DMS53 treated with DMSO at 0.1 percent for 48 hours (cell line): ENCODE measurements around the gene NRG2.

Source experiments
- DNase-seq: peaks from one replicate; lab custom pipeline; 2025; ENCODE audit not compliant: unreplicated experiment; lab: John Stamatoyannopoulos, UW

The NRG2 gene

DNA sequence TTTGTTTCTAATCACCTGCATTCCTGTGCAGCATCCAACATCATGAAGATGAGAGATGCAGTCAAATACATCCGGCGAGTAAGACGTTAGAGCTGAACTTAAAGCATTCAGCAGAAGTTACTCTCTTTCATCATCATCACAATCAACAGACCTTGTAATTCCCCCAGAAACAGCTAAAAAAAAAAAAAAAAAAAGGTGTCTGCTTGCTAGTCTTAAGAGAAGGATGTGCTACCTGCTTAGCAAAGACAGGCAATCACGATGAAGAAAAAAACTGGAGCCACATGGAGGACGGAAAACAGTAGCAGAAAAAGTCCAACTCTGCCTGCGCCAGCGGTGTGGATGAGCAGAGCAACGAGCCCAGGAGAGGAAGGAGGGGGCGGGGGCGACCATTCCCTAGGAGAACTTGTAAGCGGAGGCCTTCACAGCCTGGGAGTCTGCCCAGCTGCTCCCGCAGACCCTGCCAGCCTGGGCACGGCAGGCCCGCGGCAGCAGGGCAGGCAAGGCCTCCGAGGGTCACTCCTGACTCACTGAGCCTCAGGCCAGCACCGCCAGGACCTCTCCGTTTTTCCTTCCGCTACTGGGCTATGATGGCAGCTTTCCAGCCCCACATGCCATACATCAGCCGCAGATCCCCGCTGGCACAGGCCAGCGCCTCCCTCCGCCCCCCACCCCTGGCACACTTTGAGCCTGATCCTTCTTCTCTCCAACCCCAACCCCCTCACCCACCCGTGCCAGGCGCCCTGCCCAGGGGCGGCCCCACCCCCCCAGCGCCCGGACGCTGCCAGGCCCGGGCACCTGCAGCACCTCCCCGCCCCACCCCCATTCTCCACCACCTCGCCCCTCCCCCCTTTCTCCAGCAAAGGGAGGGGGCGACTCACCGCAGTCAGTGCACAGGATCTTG, 1.4 kb downstream of the NRG2 start:
- DNase-seq: peak; percentile 74

DNA sequence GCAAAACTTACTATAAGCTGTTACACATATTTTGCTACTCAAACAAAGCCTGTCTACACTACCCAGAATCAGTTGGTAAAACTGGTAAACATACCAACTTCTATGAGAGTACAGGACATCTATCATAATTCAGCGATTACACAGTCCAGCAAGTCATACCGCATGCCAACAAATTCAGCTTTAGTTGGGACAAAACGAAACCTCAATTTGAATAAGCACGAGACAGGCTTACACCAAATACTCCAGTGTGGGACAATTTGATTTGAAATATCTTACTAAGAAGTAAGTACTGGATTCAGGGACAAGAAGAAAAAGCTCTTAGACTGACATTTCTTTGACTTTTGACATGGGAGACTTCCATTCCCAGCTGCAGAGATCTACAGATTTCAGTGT, 2.0 kb downstream of the NRG2 start:
- no peak for DNase-seq

GRCh38 chr5:140040358-140040757, 2.7 kb downstream of the NRG2 start:
- no peak for DNase-seq

GRCh38 chr5:140039561-140039960, 3.5 kb downstream of the NRG2 start:
- DNase-seq: no peak

DNA sequence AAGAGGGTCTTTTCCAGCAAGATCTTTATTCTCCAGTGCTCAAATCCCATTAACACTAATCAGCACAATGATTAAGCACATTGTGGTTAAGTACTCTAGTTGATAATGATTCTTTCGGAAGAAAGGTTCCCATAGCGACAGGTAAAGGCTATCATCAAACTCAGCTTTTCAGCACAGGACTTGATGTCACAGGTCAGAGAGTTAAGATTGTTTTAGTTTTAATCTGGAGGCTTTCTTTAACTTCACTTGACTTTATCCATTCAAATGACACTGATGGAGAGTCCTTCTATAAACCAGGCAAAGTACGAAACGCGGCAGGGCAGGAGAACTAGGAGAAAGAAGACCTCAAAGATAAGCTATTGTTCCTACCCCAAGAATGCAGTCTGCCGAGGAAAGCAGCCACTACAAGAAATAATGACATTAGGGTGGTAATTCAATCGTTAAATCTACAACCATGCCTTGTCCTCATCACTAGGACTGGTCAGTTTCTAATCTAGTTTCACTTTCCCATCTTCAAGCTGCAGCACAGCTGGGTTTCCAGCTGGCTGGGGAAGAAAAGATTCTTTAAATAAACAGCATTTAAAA, 4.6 kb downstream of the NRG2 start:
- peak; percentile 47 for DNase-seq

DNA sequence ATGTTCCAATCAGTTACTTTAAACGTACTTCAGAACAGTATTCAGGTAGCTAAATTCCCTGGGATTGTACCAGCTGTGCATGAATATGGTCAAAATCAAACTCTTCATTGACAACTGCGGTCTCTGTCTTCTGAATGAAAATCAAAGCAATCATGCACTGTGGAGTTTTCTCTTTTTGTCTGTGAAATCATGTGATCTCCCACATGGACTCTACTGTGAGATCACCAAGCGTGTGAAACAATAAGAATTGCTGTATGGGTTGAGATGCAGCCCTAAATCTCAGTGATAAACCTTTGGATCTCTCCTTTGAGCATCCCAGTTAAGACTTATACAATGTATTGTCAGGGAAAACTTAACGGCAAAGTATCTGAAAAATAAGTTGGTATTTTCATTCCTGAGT, 6.1 kb downstream of the NRG2 start:
- DNase-seq: no peak

GRCh38 chr5:140035881-140036280, 7.2 kb downstream of the NRG2 start:
- DNase-seq: no peak

GRCh38 chr5:140033037-140033760, 9.9 kb downstream of the NRG2 start:
- DNase-seq: no peak

DNA sequence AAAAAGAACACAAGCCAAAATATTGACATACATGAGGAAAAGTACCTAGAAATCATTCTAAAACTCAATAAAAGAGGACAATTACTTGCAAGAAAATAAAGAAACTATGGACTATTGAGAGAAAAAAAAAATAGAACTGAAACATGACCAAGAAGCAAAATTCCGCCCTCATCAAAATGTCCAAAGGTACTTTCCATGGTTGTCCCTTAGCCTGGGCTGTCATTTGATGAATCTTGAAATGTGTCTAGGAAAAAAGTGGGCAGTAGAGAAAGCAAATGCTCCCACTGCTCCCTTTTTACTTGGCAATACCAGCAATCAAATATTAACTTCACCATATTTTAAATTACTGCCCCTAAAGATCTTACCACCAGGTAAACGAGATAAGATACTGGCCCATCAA, 10.8 kb downstream of the NRG2 start:
- no peak for DNase-seq

GRCh38 chr5:140027807-140028206, 15.3 kb downstream of the NRG2 start:
- no peak for DNase-seq

- DNase-seq: no peak
Measured at GRCh38 chr5:140025736-140026135, 17.4 kb downstream of the NRG2 start.

DNA sequence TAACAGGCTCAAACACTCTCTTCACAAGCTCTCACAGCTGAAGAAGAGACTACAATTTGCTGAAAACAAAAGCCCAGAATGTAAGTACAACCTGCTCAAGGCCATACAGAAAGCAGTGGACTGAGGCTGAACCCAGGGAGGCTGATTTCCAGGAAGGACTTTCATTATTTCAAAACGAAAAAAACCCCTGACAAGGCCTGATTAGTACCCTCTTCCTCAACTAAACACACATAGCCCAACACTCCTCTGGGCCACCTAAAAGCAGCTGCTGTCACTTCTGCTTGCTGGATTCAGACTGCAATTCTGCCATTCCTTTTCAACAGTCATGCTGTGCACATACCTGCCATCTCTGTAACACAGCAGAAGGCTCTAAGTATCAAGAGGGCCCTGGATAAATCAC, 18.2 kb downstream of the NRG2 start:
- no peak for DNase-seq

GRCh38 chr5:140023611-140024191, 19.4 kb downstream of the NRG2 start:
- DNase-seq: no peak

DNA sequence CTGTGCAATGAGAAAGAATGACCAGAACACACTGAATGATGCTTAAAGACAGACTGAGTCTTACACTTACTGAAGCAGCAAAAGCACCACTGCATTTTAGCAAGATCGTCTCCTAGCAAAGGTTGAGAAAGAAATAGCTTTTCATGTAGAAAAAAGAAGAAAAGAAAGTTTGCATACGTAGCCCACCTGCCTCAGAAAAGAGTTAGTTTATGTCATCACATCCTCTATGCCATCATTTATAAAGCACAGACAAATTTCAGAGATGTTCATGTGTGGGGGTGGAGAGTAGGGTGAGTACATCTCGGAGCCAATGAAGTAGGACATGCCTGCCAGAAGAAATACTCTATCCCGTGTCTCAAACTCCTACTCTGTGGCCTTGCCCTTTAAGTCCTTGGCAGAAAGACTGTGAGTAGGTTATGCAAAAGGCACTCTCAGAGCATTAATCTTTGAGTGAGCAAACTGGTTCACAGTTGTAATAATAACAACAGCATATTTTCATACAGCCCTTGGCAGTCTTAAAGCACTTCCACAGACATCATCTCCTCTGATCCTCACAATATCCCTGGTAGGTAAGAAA, 22.4 kb downstream of the NRG2 start:
- no peak for DNase-seq

DNA sequence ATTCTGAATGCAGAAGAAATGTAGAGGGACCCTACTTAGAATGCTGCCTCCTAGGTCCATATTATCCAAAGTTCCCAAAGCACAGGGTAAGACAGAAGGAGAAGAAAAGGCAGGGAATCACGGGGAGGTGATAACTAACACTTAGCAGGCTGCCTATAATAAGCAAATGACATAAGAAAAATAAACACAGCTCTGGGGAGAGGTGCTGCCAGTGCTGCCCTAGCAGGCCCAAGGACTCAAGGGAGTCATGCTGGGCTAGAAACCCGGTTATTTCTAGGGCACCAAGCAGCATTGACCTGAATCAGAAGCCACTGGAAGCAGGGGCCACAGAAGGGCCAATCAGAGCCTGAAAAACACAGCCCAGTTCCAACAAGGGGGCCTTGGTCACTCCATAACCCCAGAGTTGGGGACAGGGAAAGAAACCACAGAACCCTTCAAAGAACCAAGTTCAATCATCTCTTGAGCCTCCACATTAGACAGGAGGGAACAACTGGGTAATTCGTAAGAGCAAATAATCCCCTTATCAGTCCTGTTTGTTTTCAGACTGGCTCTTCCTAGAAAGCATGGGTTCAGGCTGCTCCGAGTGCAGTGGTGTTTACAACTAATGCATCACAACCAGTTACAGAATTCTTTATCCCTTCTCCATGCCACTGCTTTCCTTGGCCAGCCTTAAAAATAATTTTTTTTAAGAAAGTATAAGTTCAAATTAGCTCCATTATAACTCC, 24.0 kb downstream of the NRG2 start:
- no peak for DNase-seq

GRCh38 chr5:140018517-140018916, 24.6 kb downstream of the NRG2 start:
- DNase-seq: no peak

GRCh38 chr5:140018096-140018481, 25.0 kb downstream of the NRG2 start:
- DNase-seq: no peak

DNA sequence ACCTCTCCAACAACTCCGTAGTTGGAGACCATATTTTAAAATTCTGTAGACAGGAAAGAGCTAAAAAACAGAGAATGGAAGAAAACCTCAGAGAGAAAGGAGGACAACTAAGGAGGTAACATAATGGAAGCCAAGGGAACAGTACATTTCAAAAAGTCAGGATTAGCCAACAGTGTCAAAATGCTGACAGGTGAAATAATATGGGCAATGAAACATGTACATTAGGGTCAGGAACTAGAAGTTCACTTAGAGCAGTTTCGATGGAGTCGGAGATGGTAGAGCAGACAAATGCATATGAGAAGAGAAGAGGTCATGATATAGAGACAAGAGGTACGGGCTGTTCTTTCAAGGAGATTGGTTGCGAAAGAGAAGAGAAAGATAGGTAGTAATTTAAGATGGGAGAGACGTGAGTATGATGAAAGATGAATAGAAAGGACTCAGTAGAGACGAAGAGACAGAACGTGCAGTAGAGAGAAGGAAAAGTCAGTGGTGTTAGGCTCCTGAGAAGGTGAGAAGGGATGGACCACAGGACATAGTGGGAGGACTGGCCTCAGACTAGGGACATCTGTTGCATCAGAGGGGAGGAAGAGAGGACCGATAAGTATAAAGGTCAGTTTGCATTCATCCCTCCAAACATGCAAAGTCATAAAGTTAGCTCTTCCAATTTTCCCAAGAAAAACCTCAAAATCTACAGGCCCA, 25.6 kb downstream of the NRG2 start:
- no peak for DNase-seq

GRCh38 chr5:140015706-140016105, 27.4 kb downstream of the NRG2 start:
- DNase-seq: no peak

- DNase-seq: no peak
Measured at GRCh38 chr5:140014751-140015150, 28.3 kb downstream of the NRG2 start.
